Loucy (cell line): ENCODE data around the gene ATG7.

Experiments used
- CTCF ChIP-seq: fragments of 200-600 bp; sonication (generic); conservative IDR thresholded peaks from 2 replicates; pipeline ENCODE4 v1.5.1; 2014; ENCODE audit warnings: mild to moderate bottlenecking, antibody characterized with exemption, low read length
- EZH2phosphoT487 ChIP-seq: fragments of 200-600 bp; IDR thresholded peaks from 2 replicates; pipeline ENCODE4 v1.6.1; 2018; ENCODE audit warnings: antibody characterized with exemption, mild to moderate bottlenecking, moderate library complexity, borderline replicate concordance

GRCh38 chr3:11351451-11351850 lies 79.3 kb downstream of the ATG7 start:
- TF ChIP-seq CTCF (no peak), EZH2phosphoT487 (no peak)
